ENCODE measurements around the gene ANKRD37.

Gene ANKRD37

GRCh38 chr4:185396724-185397385 lies at the start of gene ANKRD37:
TSS of gene ANKRD37 (plus strand) at chr4:185396841. CDS start at chr4:185396924, 83 bp downstream.
- TF ChIP-seq CTCF (IDR thresholded peaks at IDR 0.05; ENCODE audit: extremely low read depth, insufficient read depth, missing control alignments): no peak
- DNase-seq (ENCODE audit: low spot score): no peak
- in situ Hi-C loops (cut with MboI; ENCODE audit: low pct_unique_long_range_greater_than_20kb, low sequenced_read_pairs, unreplicated experiment): no loop called here

GRCh38 chr4:185346975-185347601 lies 49.6 kb upstream of the ANKRD37 start:
- DNase-seq (ENCODE audit: low spot score): no peak
- TF ChIP-seq CTCF (IDR thresholded peaks at IDR 0.05; ENCODE audit: extremely low read depth, insufficient read depth, missing control alignments): no peak
- in situ Hi-C loops (cut with MboI; ENCODE audit: low pct_unique_long_range_greater_than_20kb, low sequenced_read_pairs, unreplicated experiment): no loop called here

- in situ Hi-C loops (cut with MboI; ENCODE audit: low pct_unique_long_range_greater_than_20kb, low sequenced_read_pairs, unreplicated experiment): no loop called here
- TF ChIP-seq CTCF (IDR thresholded peaks at IDR 0.05; ENCODE audit: extremely low read depth, insufficient read depth, missing control alignments): no peak
- DNase-seq (ENCODE audit: low spot score): no peak
Measured at GRCh38 chr4:185351691-185352090, 45.0 kb upstream of the ANKRD37 start.

GRCh38 chr4:185352202-185352601 lies 44.4 kb upstream of the ANKRD37 start:
- in situ Hi-C loops (cut with MboI; ENCODE audit: low pct_unique_long_range_greater_than_20kb, low sequenced_read_pairs, unreplicated experiment): no loop called here
- TF ChIP-seq CTCF (IDR thresholded peaks at IDR 0.05; ENCODE audit: extremely low read depth, insufficient read depth, missing control alignments): no peak
- DNase-seq (ENCODE audit: low spot score): no peak

- no peak for DNase-seq (ENCODE audit: low spot score)
- TF ChIP-seq CTCF (IDR thresholded peaks at IDR 0.05; ENCODE audit: extremely low read depth, insufficient read depth, missing control alignments): no peak
- in situ Hi-C loops (cut with MboI; ENCODE audit: low pct_unique_long_range_greater_than_20kb, low sequenced_read_pairs, unreplicated experiment): no loop called here
Measured at GRCh38 chr4:185352741-185353140, 43.9 kb upstream of the ANKRD37 start.

GRCh38 chr4:185357211-185357610 lies 39.4 kb upstream of the ANKRD37 start:
- in situ Hi-C loops (cut with MboI; ENCODE audit: low pct_unique_long_range_greater_than_20kb, low sequenced_read_pairs, unreplicated experiment): no loop called here
- DNase-seq (ENCODE audit: low spot score): no peak
- no peak for TF ChIP-seq CTCF (IDR thresholded peaks at IDR 0.05; ENCODE audit: extremely low read depth, insufficient read depth, missing control alignments)
